Parathyroid adenoma (tissue), 2 donors: ENCODE results near the gene NAV2.

Source experiments
- H2AFZ ChIP-seq: fragments of 300-600 bp; sonication (generic); one replicate; pipeline ENCODE4 v1.7.0; 2017; ENCODE audit warnings: antibody characterized with exemption, mild to moderate bottlenecking
- H3K27ac ChIP-seq: fragments of 300-600 bp; sonication (generic); one replicate; pipeline ENCODE4 v1.7.0; 2017
- H3K27me3 ChIP-seq: fragments of 300-600 bp; sonication (generic); one replicate; pipeline ENCODE4 v1.7.0; 2017; ENCODE audit warnings: low read length; ENCODE audit not compliant: control insufficient read depth, insufficient read depth
- H3K36me3 ChIP-seq: fragments of 300-600 bp; sonication (generic); one replicate; pipeline ENCODE4 v1.7.0; 2017; ENCODE audit warnings: low read length; ENCODE audit not compliant: control insufficient read depth, insufficient read depth
- H3K4me1 ChIP-seq: fragments of 300-600 bp; sonication (generic); one replicate; pipeline ENCODE4 v1.7.0; 2017; ENCODE audit warnings: control low read depth
- H3K4me2 ChIP-seq: fragments of 300-600 bp; sonication (generic); one replicate; pipeline ENCODE4 v1.7.0; 2017; ENCODE audit warnings: low read length
- H3K4me3 ChIP-seq: fragments of 300-600 bp; sonication (generic); one replicate; pipeline ENCODE4 v1.7.0; 2017; ENCODE audit warnings: low read depth, low read length
- H3K79me2 ChIP-seq: fragments of 300-600 bp; sonication (generic); one replicate; pipeline ENCODE4 v1.7.0; 2017; ENCODE audit warnings: control low read depth
- H3K9ac ChIP-seq: fragments of 300-600 bp; sonication (generic); one replicate; pipeline ENCODE4 v1.7.0; 2017; ENCODE audit warnings: mild to moderate bottlenecking
- H3K9me3 ChIP-seq: fragments of 300-600 bp; sonication (generic); one replicate; pipeline ENCODE4 v1.7.0; 2017; ENCODE audit warnings: low read length; ENCODE audit not compliant: control insufficient read depth
- CTCF ChIP-seq: fragments of 300-600 bp; sonication (generic); IDR thresholded peaks from one replicate; pipeline ENCODE4 v1.7.0; 2017; ENCODE audit warnings: antibody characterized with exemption, mild to moderate bottlenecking
- donor health status: primary hyperparathyroidism.

Gene NAV2

GRCh38 chr11:19766810-19767209 is 54.2 kb downstream of the NAV2 start:
- Histone ChIP-seq H3K27ac (no peak overlapping the region), H3K4me3 (no peak overlapping the region), H3K27me3 (no peaks in the 10 kb centered on the region), H3K79me2 (no peaks in the 10 kb centered on the region), H3K36me3 (no peaks in the 10 kb centered on the region), H3K4me2 (no peak overlapping the region), H3K9me3 (no peaks in the 10 kb centered on the region), H2AFZ (no peak overlapping the region), H3K4me1 (no peaks in the 10 kb centered on the region), H3K9ac (no peak overlapping the region)
- no peak for TF ChIP-seq CTCF

- Histone ChIP-seq H3K27ac (no peak overlapping the region), H3K79me2 (no peaks in the 10 kb centered on the region), H3K36me3 (no peaks in the 10 kb centered on the region), H3K4me2 (no peak overlapping the region), H3K9me3 (no peaks in the 10 kb centered on the region), H3K9ac (no peak overlapping the region), H3K4me3 (no peak overlapping the region), H2AFZ (no peak overlapping the region), H3K4me1 (no peaks in the 10 kb centered on the region), H3K27me3 (no peaks in the 10 kb centered on the region)
- no peak for TF ChIP-seq CTCF
These were observed 55.1 kb downstream of the NAV2 start for GRCh38 chr11:19767627-19768151.

GRCh38 chr11:19768197-19768596 is 55.6 kb downstream of the NAV2 start:
- Histone ChIP-seq H3K27ac (no peak overlapping the region), H3K4me1 (no peaks in the 10 kb centered on the region)

GRCh38 chr11:19768815-19769214 is 56.2 kb downstream of the NAV2 start:
- Histone ChIP-seq H3K36me3 (no peaks in the 10 kb centered on the region), H3K79me2 (no peaks in the 10 kb centered on the region), H3K9ac (no peak overlapping the region), H3K4me3 (no peak overlapping the region), H3K4me2 (no peak overlapping the region), H3K9me3 (no peaks in the 10 kb centered on the region), H3K4me1 (no peaks in the 10 kb centered on the region), H3K27ac (no peak overlapping the region), H3K27me3 (no peaks in the 10 kb centered on the region), H2AFZ (no peak overlapping the region)
- no peak for TF ChIP-seq CTCF

More at GRCh38 chr11:19768197-19768596, 55.6 kb downstream of the NAV2 start:
- no peak overlapping the region for H3K4me2 ChIP-seq
- H3K36me3 ChIP-seq, result no peaks in the 10 kb centered on the region
- no peak overlapping the region for H3K9ac ChIP-seq
- H3K27me3 ChIP-seq, result no peaks in the 10 kb centered on the region
- H3K4me3 ChIP-seq, result no peak overlapping the region
- no peak overlapping the region for H2AFZ ChIP-seq
- TF ChIP-seq CTCF, result no peak
- H3K79me2 ChIP-seq, result no peaks in the 10 kb centered on the region
- H3K9me3 ChIP-seq, result no peaks in the 10 kb centered on the region

- Histone ChIP-seq H3K9ac (no peak overlapping the region), H3K4me2 (no peak overlapping the region), H2AFZ (no peak overlapping the region), H3K27ac (no peak overlapping the region), H3K36me3 (no peaks in the 10 kb centered on the region), H3K9me3 (no peaks in the 10 kb centered on the region), H3K4me1 (no peaks in the 10 kb centered on the region), H3K4me3 (no peak overlapping the region), H3K27me3 (no peaks in the 10 kb centered on the region), H3K79me2 (no peaks in the 10 kb centered on the region)
- no peak for TF ChIP-seq CTCF
These were observed 57.2 kb downstream of the NAV2 start for GRCh38 chr11:19769820-19770219.
